Mammary microvascular endothelial cell (primary cell): ENCODE data around the gene RNF13. TPM values are rescaled to one million over a fixed set of nuclear protein-coding genes. Genes with fewer than 3 reads are reported as not detected.

Experiments used
- total RNA-seq: library from RNA; depleted of rRNA; stranded (reverse); fragments of >200 nt; gene quantifications from 2 replicates; pipeline ENCODE4 v1.2.3, GENCODE V29; 2015

RNF13 gene, protein sequence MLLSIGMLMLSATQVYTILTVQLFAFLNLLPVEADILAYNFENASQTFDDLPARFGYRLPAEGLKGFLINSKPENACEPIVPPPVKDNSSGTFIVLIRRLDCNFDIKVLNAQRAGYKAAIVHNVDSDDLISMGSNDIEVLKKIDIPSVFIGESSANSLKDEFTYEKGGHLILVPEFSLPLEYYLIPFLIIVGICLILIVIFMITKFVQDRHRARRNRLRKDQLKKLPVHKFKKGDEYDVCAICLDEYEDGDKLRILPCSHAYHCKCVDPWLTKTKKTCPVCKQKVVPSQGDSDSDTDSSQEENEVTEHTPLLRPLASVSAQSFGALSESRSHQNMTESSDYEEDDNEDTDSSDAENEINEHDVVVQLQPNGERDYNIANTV
- total RNA-seq: 25.1 and 31.6 TPM in 2 replicates

DNA sequence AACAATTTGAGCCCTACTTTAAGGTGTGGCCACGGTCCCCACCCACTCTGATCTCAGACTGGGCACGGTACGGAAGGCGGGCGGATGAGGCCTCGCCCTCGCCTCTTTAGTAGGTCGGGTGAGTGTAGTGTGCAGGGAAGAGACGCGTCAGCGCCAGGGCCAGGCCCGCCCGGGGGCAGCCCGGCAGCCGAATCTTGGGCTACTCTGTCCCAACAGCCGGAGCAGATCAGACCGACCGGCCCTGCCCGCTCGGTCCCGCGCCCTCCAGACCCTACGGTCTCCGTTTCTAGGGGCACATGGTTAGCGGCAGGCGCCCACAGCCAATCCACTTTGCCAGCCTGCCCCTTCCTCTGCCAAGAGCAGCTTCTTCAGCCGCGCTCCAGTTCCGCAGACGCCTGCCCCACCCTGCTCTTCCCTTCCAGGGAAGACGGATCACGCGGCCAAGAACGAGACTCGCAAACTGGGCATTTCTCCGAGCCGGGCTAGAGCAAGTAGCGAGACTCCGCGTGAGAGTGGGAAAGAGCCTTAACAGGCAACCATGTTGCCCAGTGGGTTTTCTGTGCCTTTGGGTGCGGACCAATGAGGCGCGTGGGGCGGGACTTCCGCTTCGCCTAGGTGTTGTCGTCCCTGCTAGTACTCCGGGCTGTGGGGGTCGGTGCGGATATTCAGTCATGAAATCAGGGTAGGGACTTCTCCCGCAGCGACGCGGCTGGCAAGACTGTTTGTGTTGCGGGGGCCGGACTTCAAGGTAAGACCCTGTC is at the start of gene RNF13:
Gene RNF13 (plus strand): TSS at position 610 of the 761 bp plus-strand sequence. CDS start 32,812 bp downstream, outside the sequence.

DNA sequence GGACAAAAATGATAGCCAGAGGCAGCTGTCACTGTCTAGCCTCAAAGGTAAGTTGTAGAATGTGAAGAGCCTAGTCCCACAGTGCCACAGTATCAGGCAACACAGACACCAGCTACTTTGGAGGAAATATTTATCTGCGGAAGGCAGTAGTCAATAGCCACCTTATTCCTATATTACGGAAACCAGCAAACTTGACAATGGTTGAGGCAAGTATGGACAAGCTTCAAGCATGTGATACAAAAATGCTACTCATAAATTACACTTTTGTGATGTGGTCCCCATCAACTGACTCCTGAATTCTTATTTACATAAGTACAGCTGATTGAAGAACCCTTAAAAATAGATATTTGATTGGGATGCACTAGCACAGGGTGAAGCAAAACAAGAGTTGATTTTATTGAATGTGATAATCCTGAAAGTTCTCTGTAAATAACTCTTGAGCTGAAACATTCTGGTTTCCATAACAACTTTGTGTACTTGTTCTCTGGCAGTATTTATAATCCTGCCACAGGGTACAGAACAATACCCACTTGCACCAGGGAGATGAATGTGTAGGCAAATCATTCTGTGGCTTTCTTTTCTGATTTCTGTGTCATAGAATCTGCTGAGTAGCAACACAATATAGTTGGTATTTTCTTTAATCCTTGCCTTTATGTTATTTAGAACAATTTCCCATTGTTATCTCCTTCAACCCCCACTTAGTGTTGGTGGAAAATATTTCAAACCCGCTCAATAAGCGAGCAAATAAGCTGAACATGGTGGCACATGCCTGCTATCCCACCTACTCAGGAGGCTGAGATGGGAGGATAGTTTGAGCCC is 20.4 kb upstream of the RNF13 start, which contains the start of gene ANKUB1:
Gene ANKUB1 (minus strand): TSS at position 103 of the 819 bp plus-strand sequence. CDS start 188 bp downstream, outside the sequence.

DNA sequence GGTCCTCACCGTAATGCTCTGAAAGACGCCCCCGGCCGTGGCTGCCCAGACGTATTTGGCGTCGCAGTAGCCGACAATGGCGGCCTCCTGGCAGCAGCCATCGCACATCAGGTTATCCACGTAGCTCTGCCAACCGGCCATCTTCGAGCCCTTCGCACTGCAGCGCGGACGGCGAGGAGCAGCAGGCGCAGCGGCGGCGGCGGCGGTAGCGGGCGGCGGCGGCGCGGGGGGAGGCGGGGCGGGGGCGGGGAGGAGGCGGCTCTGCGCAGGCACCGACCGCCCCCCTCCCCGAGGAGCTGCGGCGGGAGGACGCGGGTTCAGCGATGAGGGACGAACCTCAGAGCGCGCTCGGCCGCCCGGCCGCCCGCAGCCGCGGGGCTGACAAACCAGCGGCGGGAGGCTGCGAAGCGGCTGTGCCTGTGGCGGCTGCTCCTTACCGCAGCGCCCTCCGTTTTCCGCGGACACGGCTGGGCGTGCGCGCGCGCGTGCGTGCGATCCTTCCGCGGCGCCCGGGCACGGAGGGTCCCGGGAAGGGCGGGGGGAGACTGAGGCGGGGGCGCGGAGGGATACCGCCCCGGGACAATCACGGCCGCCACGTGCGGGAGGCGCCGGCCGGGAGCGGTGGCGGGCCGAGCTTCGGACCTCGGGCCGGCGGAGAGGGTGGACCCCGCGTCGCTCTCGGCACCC is 157.8 kb downstream of the RNF13 start, which contains the start of gene PFN2:
Gene PFN2 (minus strand): TSS at position 180 of the 687 bp plus-strand sequence. CDS start 39 bp downstream, at position 141.

Other genes starting within 250 kb of the RNF13 start
- 68.7 and 73.6 TPM in 2 replicates for gene WWTR1, start 155.2 kb upstream of the RNF13 start, total RNA-seq
- 21.8 and 24.6 TPM in 2 replicates for gene COMMD2, start 60.7 kb upstream of the RNF13 start, total RNA-seq
- gene ANKUB1, start 20.7 kb upstream of the RNF13 start, total RNA-seq: not detected in 2 replicates
- gene PFN2, start 157.7 kb downstream of the RNF13 start, total RNA-seq: 6.8 and 10.8 TPM in 2 replicates